ENCODE results near the gene KCNQ5.

Gene KCNQ5

GRCh38 chr6:72824833-72825232, 203.0 kb downstream of the KCNQ5 start:
- no peak for TF ChIP-seq POLR2A (IDR thresholded peaks at IDR 0.05; ENCODE audit: low read depth, low read length)
- FAIRE-seq (peak; percentile 20), DNase-seq (ENCODE audit: insufficient read length, low spot score) (no peak)

- FAIRE-seq (peak; percentile 94), DNase-seq (ENCODE audit: insufficient read length, low spot score) (no peak)
- TF ChIP-seq POLR2A (IDR thresholded peaks at IDR 0.05; ENCODE audit: low read depth, low read length), result no peak
These were observed 203.5 kb downstream of the KCNQ5 start for GRCh38 chr6:72825315-72825911.

- peak; percentile 61 for FAIRE-seq
- TF ChIP-seq POLR2A (IDR thresholded peaks at IDR 0.05; ENCODE audit: low read depth, low read length), result no peak
- DNase-seq (ENCODE audit: insufficient read length, low spot score), result no peak
These were observed 204.2 kb downstream of the KCNQ5 start for GRCh38 chr6:72826037-72826436.

GRCh38 chr6:72826744-72827438, 205.0 kb downstream of the KCNQ5 start:
- no peak for DNase-seq (ENCODE audit: insufficient read length, low spot score)
- peak; percentile 97 for FAIRE-seq
- no peak for TF ChIP-seq POLR2A (IDR thresholded peaks at IDR 0.05; ENCODE audit: low read depth, low read length)

- FAIRE-seq (no peak), DNase-seq (ENCODE audit: insufficient read length, low spot score) (no peak)
- TF ChIP-seq POLR2A (IDR thresholded peaks at IDR 0.05; ENCODE audit: low read depth, low read length), result no peak
These were observed 207.0 kb downstream of the KCNQ5 start for GRCh38 chr6:72828904-72829303.

GRCh38 chr6:72832271-72832670, 210.4 kb downstream of the KCNQ5 start:
- no peak for TF ChIP-seq POLR2A (IDR thresholded peaks at IDR 0.05; ENCODE audit: low read depth, low read length)
- FAIRE-seq, result no peak
- no peak for DNase-seq (ENCODE audit: insufficient read length, low spot score)

GRCh38 chr6:72835749-72836148, 213.9 kb downstream of the KCNQ5 start:
- no peak for TF ChIP-seq POLR2A (IDR thresholded peaks at IDR 0.05; ENCODE audit: low read depth, low read length)
- FAIRE-seq (no peak), DNase-seq (ENCODE audit: insufficient read length, low spot score) (no peak)

- DNase-seq (ENCODE audit: insufficient read length, low spot score) (no peak), FAIRE-seq (no peak)
- no peak for TF ChIP-seq POLR2A (IDR thresholded peaks at IDR 0.05; ENCODE audit: low read depth, low read length)
These were observed 215.1 kb downstream of the KCNQ5 start for GRCh38 chr6:72836971-72837370.

- DNase-seq (ENCODE audit: insufficient read length, low spot score) (no peak), FAIRE-seq (no peak)
- TF ChIP-seq POLR2A (IDR thresholded peaks at IDR 0.05; ENCODE audit: low read depth, low read length), result no peak
These were observed 219.3 kb downstream of the KCNQ5 start for GRCh38 chr6:72841195-72841594.

- DNase-seq (ENCODE audit: insufficient read length, low spot score) (no peak), FAIRE-seq (peak; percentile 23)
These were observed 220.3 kb downstream of the KCNQ5 start for GRCh38 chr6:72842140-72842539.

GRCh38 chr6:72844614-72845013, 222.8 kb downstream of the KCNQ5 start:
- no peak for TF ChIP-seq POLR2A (IDR thresholded peaks at IDR 0.05; ENCODE audit: low read depth, low read length)
- no peak for DNase-seq (ENCODE audit: insufficient read length, low spot score)
- FAIRE-seq, result no peak

More at GRCh38 chr6:72842140-72842539, 220.3 kb downstream of the KCNQ5 start:
- TF ChIP-seq POLR2A (IDR thresholded peaks at IDR 0.05; ENCODE audit: low read depth, low read length), result no peak

GRCh38 chr6:72849346-72849745, 227.5 kb downstream of the KCNQ5 start:
- DNase-seq (ENCODE audit: insufficient read length, low spot score) (no peak), FAIRE-seq (no peak)
- no peak for TF ChIP-seq POLR2A (IDR thresholded peaks at IDR 0.05; ENCODE audit: low read depth, low read length)

- DNase-seq (ENCODE audit: insufficient read length, low spot score), result no peak
- no peak for FAIRE-seq
These were observed 228.2 kb downstream of the KCNQ5 start for GRCh38 chr6:72850040-72850439.

GRCh38 chr6:72850469-72850868, 228.6 kb downstream of the KCNQ5 start:
- DNase-seq (ENCODE audit: insufficient read length, low spot score) (no peak), FAIRE-seq (peak; percentile 48)
- no peak for TF ChIP-seq POLR2A (IDR thresholded peaks at IDR 0.05; ENCODE audit: low read depth, low read length)

More at GRCh38 chr6:72850040-72850439, 228.2 kb downstream of the KCNQ5 start:
- TF ChIP-seq POLR2A (IDR thresholded peaks at IDR 0.05; ENCODE audit: low read depth, low read length), result no peak

GRCh38 chr6:72855471-72855870, 233.6 kb downstream of the KCNQ5 start:
- no peak for DNase-seq (ENCODE audit: insufficient read length, low spot score)
- peak; percentile 79 for FAIRE-seq
- TF ChIP-seq POLR2A (IDR thresholded peaks at IDR 0.05; ENCODE audit: low read depth, low read length), result no peak

Data from H54 (cell line).